HepG2 (cell line): Measurements from ENCODE around the gene MTA2. TPM values are rescaled to one million over a fixed set of nuclear protein-coding genes. Genes with fewer than 3 reads are reported as not detected.
A peak's percentile ranks its signal among the peaks of the same experiment; 100 is the strongest.

Source experiments
- BCL6 ChIP-seq: IDR thresholded peaks from 2 replicates; pipeline ENCODE4 v1.6.1; 2016; ENCODE audit warnings: missing genetic modification reagents, missing compliant biosample characterization
- ETV5 ChIP-seq: IDR thresholded peaks from 2 replicates; pipeline ENCODE4 v1.6.1; 2018; ENCODE audit warnings: missing biosample characterization, missing genetic modification reagents, inconsistent platforms, borderline replicate concordance
- KAT2B ChIP-seq: fragments of 150-350 bp; IDR thresholded peaks from 2 replicates; pipeline ENCODE4 v1.6.1; 2014; ENCODE audit warnings: low read depth, low read length, borderline replicate concordance
- KLF13 ChIP-seq: sonication (generic); formaldehyde crosslinking; IDR thresholded peaks from 2 replicates; pipeline ENCODE4 v1.4.0; 2020; ENCODE audit warnings: mild to moderate bottlenecking, missing genetic modification reagents
- NR2F2 ChIP-seq: IDR thresholded peaks from 2 replicates; pipeline ENCODE4 v1.6.1; 2012; ENCODE audit warnings: low read depth, inconsistent platforms, borderline replicate concordance
- U2AF1 ChIP-seq: fragments of 200-400 bp; formaldehyde crosslinking; optimal IDR thresholded peaks from 2 replicates; pipeline ENCODE3; 2017; ENCODE audit warnings: mild to moderate bottlenecking, low read depth, low read length
- ZBTB38 ChIP-seq: sonication (generic); formaldehyde crosslinking; IDR thresholded peaks from 2 replicates; pipeline ENCODE4 v1.5.1; 2020; ENCODE audit warnings: mild to moderate bottlenecking, missing genetic modification reagents
- ZC3H13 ChIP-seq: sonication (generic); formaldehyde crosslinking; IDR thresholded peaks from 2 replicates; pipeline ENCODE4 v1.8.1; 2023; ENCODE audit warnings: mild to moderate bottlenecking, missing genetic modification reagents, moderate library complexity
- ZFP62 ChIP-seq: sonication (generic); formaldehyde crosslinking; IDR thresholded peaks from 2 replicates; pipeline ENCODE4 v1.4.0; 2020; ENCODE audit warnings: missing genetic modification reagents
- ZNF180 ChIP-seq: sonication (generic); formaldehyde crosslinking; IDR thresholded peaks from 2 replicates; pipeline ENCODE4 v1.4.0; 2020; ENCODE audit warnings: low read depth, missing genetic modification reagents, borderline replicate concordance
- ZNF24 ChIP-seq: fragments of 450-650 bp; IDR thresholded peaks from 2 replicates; pipeline ENCODE4 v1.6.1; 2017; ENCODE audit warnings: antibody characterized with exemption, mild to moderate bottlenecking
- ZNF678 ChIP-seq: sonication (generic); formaldehyde crosslinking; IDR thresholded peaks from 2 replicates; pipeline ENCODE4 v1.4.0; 2020; ENCODE audit warnings: mild to moderate bottlenecking, missing genetic modification reagents
- ZNF709 ChIP-seq: sonication (generic); formaldehyde crosslinking; IDR thresholded peaks from 2 replicates; pipeline ENCODE4 v1.5.0; 2020; ENCODE audit warnings: mild to moderate bottlenecking, missing genetic modification reagents
- polyA plus RNA-seq, 8 experiments: library from polyadenylated mRNA; depleted of rRNA in 3 of 8; stranded (reverse) in 7 of 8; unstranded in 1 of 8; fragments of >200 nt; fragmentation: Illumina TruSeq in 4 of 8; extraction: Trizol in 4 of 8; gene quantifications; 2 replicates each; pipeline versions ENCODE4 v1.2.1 to v1.2.3, GENCODE V29; 2011 to 2016; ENCODE audit warnings: low read depth in 4 of 8, missing spikeins in 1 of 8, mixed read lengths in 1 of 8; ENCODE audit not compliant: insufficient read depth in 1 of 8
- total RNA-seq, 5 experiments: library from RNA; depleted of rRNA; stranded (reverse); fragments of >200 nt; fragmentation: Illumina TruSeq; extraction: Trizol; gene quantifications; 2 replicates each; pipeline ENCODE4 v1.2.3, GENCODE V29; 2016; ENCODE audit warnings: low read depth in 1 of 5
- TF ChIP-seq, protein P1 (sequence below): sonication (generic); formaldehyde crosslinking; IDR thresholded peaks from 2 replicates; pipeline ENCODE4 v1.5.1; 2020; ENCODE audit warnings: mild to moderate bottlenecking, missing genetic modification reagents, borderline replicate concordance
- TF ChIP-seq, protein P2 (sequence below): sonication (generic); formaldehyde crosslinking; IDR thresholded peaks from 2 replicates; pipeline ENCODE4 v1.5.0; 2020; ENCODE audit warnings: missing genetic modification reagents
- TF ChIP-seq, protein P3 (sequence below): sonication (generic); IDR thresholded peaks from 2 replicates; pipeline ENCODE4 v1.6.1; 2016; ENCODE audit warnings: low read depth, borderline replicate concordance
- TF ChIP-seq, protein P4 (sequence below): sonication (generic); formaldehyde crosslinking; IDR thresholded peaks from 2 replicates; pipeline ENCODE4 v1.9.0; 2021; ENCODE audit warnings: missing genetic modification reagents, mild to moderate bottlenecking, borderline replicate concordance
- TF ChIP-seq, protein P5 (sequence below): sonication (generic); formaldehyde crosslinking; IDR thresholded peaks from 2 replicates; pipeline ENCODE4 v1.8.0; 2022; ENCODE audit warnings: mild to moderate bottlenecking, missing genetic modification reagents; ENCODE audit not compliant: insufficient replicate concordance
- TF ChIP-seq, protein P6 (sequence below): sonication (generic); formaldehyde crosslinking; IDR thresholded peaks from 2 replicates; pipeline ENCODE4 v1.8.1; 2023; ENCODE audit warnings: mild to moderate bottlenecking, missing genetic modification reagents
- TF ChIP-seq, protein P7 (sequence below): sonication (generic); formaldehyde crosslinking; IDR thresholded peaks from 2 replicates; pipeline ENCODE4 v1.5.0; 2020; ENCODE audit warnings: mild to moderate bottlenecking, low read depth, missing genetic modification reagents, borderline replicate concordance

The MTA2 gene
- total and polyA plus RNA-seq, 2 of the 13 experiments (the other 11 are each of a cell fraction or from before 2014, with no cell fraction given): 14.0 to 70.0 TPM

DNA sequence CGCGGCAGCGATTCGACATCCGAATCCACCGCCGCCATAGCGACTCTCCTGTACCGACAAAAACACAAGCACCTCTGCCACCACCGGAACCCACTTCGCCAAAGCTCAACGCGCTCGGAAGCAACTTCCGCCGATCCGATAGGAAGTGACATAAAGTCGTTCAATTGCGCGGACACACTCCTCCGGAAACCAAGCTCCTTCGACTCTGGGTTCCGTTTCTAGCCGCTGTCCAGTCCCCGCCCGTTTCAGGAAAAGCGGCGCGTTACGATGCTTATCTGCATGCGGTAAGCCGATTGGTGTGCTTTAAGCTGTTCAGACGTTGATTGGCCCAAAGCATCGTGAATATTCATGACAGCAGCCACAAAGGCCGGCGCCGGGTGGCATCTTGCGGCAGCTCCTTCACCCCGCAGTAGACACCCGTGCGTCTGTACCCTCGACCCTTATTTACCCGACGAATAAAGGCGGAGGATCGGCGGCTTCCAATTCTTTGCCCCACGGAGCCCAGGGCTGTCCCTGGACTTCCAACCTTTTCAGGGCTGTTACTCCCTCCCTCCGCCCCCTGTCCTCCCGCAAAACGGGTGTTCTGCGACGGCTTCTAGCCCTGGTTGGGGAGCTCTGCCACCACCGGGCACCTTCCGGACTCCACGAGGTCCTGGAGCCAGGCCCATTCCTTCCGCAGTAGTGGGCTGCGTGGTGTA is 10.1 kb downstream of the MTA2 start, which contains the start of gene TUT1 (continued):
- TF ChIP-seq, protein P1, sequence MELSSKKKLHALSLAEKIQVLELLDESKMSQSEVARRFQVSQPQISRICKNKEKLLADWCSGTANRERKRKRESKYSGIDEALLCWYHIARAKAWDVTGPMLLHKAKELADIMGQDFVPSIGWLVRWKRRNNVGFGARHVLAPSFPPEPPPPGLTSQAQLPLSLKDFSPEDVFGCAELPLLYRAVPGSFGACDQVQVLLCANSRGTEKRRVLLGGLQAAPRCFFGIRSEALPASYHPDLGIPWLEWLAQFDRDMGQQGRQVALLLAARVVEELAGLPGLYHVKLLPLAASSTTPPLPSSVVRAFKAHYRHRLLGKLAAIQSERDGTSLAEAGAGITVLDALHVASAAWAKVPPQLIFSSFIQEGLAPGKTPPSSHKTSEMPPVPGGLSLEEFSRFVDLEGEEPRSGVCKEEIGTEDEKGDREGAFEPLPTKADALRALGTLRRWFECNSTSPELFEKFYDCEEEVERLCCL (CRISPR knock-in tag): no peak
- TF ChIP-seq, protein P2, sequence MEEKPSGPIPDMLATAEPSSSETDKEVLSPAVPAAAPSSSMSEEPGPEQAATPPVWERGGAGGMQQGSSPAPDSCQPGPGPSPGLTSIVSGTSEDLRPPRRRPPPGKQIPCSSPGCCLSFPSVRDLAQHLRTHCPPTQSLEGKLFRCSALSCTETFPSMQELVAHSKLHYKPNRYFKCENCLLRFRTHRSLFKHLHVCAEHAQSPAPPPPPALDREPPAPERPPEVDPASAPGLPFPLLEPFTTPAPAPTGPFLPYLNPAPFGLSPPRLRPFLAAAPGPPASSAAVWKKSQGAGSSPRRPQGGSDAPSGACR (CRISPR knock-in tag): peak; percentile 65; the same call in 1 of the 2 replicates
- TF ChIP-seq, protein P3, sequence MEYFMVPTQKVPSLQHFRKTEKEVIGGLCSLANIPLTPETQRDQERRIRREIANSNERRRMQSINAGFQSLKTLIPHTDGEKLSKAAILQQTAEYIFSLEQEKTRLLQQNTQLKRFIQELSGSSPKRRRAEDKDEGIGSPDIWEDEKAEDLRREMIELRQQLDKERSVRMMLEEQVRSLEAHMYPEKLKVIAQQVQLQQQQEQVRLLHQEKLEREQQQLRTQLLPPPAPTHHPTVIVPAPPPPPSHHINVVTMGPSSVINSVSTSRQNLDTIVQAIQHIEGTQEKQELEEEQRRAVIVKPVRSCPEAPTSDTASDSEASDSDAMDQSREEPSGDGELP: peak; percentile 43; the same call in 1 of the 2 replicates
- TF ChIP-seq ZNF709 (peak; percentile 44; the same call in 1 of the 2 replicates), ETV5 (CRISPR knock-in tag) (peak; percentile 94), ZBTB38 (CRISPR knock-in tag) (peak; percentile 97), U2AF1 (peak; percentile 98), ZNF24 (peak; percentile 58; the same call in 1 of the 2 replicates), ZC3H13 (CRISPR knock-in tag) (no peak; the same call in none of the 2 replicates), NR2F2 (peak; percentile 33; the same call in 1 of the 2 replicates), ZNF678 (CRISPR knock-in tag) (no peak), KLF13 (CRISPR knock-in tag) (no peak), ZNF180 (CRISPR knock-in tag) (no peak), KAT2B (no peak), BCL6 (CRISPR knock-in tag) (peak; percentile 55; the same call in 1 of the 2 replicates), ZFP62 (CRISPR knock-in tag) (no peak)
- TF ChIP-seq, protein P4, sequence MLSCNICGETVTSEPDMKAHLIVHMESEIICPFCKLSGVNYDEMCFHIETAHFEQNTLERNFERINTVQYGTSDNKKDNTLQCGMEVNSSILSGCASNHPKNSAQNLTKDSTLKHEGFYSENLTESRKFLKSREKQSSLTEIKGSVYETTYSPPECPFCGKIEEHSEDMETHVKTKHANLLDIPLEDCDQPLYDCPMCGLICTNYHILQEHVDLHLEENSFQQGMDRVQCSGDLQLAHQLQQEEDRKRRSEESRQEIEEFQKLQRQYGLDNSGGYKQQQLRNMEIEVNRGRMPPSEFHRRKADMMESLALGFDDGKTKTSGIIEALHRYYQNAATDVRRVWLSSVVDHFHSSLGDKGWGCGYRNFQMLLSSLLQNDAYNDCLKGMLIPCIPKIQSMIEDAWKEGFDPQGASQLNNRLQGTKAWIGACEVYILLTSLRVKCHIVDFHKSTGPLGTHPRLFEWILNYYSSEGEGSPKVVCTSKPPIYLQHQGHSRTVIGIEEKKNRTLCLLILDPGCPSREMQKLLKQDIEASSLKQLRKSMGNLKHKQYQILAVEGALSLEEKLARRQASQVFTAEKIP (CRISPR knock-in tag): no peak
- TF ChIP-seq, protein P5, sequence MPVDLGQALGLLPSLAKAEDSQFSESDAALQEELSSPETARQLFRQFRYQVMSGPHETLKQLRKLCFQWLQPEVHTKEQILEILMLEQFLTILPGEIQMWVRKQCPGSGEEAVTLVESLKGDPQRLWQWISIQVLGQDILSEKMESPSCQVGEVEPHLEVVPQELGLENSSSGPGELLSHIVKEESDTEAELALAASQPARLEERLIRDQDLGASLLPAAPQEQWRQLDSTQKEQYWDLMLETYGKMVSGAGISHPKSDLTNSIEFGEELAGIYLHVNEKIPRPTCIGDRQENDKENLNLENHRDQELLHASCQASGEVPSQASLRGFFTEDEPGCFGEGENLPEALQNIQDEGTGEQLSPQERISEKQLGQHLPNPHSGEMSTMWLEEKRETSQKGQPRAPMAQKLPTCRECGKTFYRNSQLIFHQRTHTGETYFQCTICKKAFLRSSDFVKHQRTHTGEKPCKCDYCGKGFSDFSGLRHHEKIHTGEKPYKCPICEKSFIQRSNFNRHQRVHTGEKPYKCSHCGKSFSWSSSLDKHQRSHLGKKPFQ (CRISPR knock-in tag): no peak
- TF ChIP-seq, protein P6, sequence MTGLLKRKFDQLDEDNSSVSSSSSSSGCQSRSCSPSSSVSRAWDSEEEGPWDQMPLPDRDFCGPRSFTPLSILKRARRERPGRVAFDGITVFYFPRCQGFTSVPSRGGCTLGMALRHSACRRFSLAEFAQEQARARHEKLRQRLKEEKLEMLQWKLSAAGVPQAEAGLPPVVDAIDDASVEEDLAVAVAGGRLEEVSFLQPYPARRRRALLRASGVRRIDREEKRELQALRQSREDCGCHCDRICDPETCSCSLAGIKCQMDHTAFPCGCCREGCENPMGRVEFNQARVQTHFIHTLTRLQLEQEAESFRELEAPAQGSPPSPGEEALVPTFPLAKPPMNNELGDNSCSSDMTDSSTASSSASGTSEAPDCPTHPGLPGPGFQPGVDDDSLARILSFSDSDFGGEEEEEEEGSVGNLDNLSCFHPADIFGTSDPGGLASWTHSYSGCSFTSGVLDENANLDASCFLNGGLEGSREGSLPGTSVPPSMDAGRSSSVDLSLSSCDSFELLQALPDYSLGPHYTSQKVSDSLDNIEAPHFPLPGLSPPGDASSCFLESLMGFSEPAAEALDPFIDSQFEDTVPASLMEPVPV (CRISPR knock-in tag): peak; percentile 79
- TF ChIP-seq, protein P7, sequence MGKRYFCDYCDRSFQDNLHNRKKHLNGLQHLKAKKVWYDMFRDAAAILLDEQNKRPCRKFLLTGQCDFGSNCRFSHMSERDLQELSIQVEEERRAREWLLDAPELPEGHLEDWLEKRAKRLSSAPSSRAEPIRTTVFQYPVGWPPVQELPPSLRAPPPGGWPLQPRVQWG (CRISPR knock-in tag): no peak
